Endothelial cell (in vitro differentiated cells): Measurements from ENCODE around the gene ZC3H6. TPM values are rescaled to one million over a fixed set of nuclear protein-coding genes. Genes with fewer than 3 reads are reported as not detected.
"Not testable (repeated sequence)": the region's sequence is repeated elsewhere in the genome, so short reads cannot be mapped to it uniquely, and the experiment has no call there.

ENCODE experiments used
- DNase-seq: peaks from one replicate; pipeline ENCODE4 v3.0.0; 2021; ENCODE audit warnings: low spot score
- H3K27ac Mint-ChIP-seq: one replicate; pipeline ENCODE4 v1.8.0; 2021; ENCODE audit warnings: mixed read lengths, inconsistent platforms; ENCODE audit not compliant: unreplicated experiment
- H3K27me3 Mint-ChIP-seq: one replicate; pipeline ENCODE4 v1.8.0; 2021; ENCODE audit warnings: mild to moderate bottlenecking, moderate library complexity, mixed read lengths, inconsistent platforms; ENCODE audit not compliant: unreplicated experiment
- H3K36me3 Mint-ChIP-seq: one replicate; pipeline ENCODE4 v1.8.0; 2021; ENCODE audit warnings: mild to moderate bottlenecking, low read depth, mixed read lengths, inconsistent platforms; ENCODE audit not compliant: unreplicated experiment
- H3K4me1 Mint-ChIP-seq: one replicate; pipeline ENCODE4 v1.8.0; 2021; ENCODE audit warnings: mild to moderate bottlenecking, mixed read lengths, inconsistent platforms; ENCODE audit not compliant: unreplicated experiment
- H3K4me3 Mint-ChIP-seq: one replicate; pipeline ENCODE4 v1.8.0; 2021; ENCODE audit warnings: mild to moderate bottlenecking, mixed read lengths, inconsistent platforms; ENCODE audit not compliant: unreplicated experiment
- H3K9me3 Mint-ChIP-seq: one replicate; pipeline ENCODE4 v1.8.0; 2021; ENCODE audit warnings: mixed read lengths, inconsistent platforms; ENCODE audit not compliant: unreplicated experiment
- total RNA-seq: library from RNA; stranded (reverse); fragmentation: NEBNext Ultra II Directional; extraction: Animal tissue kit (Norgen Biotek cat#: 25700); gene quantifications from one replicate; pipeline ENCODE4 v1.2.1, GENCODE V29; 2021; ENCODE audit not compliant: unreplicated experiment
- TF ChIP-seq, protein P1 (sequence below): fragments of 200-600 bp; sonication (generic); IDR thresholded peaks from one replicate; pipeline ENCODE4 v1.5.0; 2021; ENCODE audit warnings: antibody characterized with exemption; ENCODE audit not compliant: unreplicated experiment

The ZC3H6 gene
- total RNA-seq, 1 donor from 2014 or later, result 6.8 TPM

DNA sequence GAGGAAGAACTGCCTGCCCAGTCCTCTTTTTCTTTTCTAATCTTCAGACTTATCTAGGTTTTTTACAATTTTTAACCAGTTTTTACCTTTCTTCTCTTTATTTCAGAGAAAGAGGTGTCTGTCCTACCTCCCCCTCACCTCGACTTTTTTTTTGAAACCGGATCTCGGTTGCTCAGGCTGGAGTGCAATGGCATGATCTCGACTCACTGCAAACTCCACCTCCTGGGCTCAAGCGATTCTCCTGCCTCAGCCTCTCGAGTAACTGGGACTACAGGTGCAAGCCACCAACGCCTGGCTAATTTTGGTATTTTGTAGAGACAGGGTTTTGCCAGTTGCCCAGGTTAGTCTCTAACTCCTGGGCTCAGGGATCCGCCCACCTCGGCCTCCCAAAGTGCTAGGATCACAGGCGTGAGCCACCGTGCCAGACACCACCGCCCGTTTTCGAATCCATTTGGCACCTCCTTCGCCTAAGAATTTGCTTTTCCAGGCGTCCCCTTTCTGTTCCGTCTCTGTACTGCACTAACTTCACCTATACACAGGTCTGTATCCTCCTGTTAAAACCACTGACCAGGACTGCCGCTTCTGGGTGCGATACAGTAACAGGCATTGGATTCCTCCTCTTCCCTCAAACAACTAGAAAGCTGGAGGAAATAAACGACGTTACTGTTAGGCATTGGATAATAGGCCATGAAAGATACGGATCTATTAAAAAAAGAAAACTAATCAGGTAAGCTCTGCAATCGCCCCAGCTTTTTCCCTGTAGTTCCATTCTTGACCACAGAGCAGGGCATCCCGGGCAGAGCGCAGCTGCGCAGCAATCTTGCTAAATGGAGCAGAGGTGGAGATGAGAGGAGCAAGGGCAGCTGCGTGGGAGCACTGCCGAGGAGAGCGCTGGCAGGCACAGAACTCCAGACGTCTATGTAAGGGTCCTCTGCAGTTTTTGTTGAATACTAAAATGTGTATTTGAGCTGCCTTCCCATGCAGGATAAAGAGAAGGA is 69.9 kb downstream of the ZC3H6 start:
- H3K27me3 Mint-ChIP-seq, result no peaks in the 10 kb centered on the region
- H3K36me3 Mint-ChIP-seq, result peaks cover 3% of the 10 kb centered on the region
- no peaks in the 10 kb centered on the region for H3K9me3 Mint-ChIP-seq
- no peak overlapping the region for H3K4me3 Mint-ChIP-seq
- no peak overlapping the region for H3K27ac Mint-ChIP-seq
- TF ChIP-seq, protein P1, sequence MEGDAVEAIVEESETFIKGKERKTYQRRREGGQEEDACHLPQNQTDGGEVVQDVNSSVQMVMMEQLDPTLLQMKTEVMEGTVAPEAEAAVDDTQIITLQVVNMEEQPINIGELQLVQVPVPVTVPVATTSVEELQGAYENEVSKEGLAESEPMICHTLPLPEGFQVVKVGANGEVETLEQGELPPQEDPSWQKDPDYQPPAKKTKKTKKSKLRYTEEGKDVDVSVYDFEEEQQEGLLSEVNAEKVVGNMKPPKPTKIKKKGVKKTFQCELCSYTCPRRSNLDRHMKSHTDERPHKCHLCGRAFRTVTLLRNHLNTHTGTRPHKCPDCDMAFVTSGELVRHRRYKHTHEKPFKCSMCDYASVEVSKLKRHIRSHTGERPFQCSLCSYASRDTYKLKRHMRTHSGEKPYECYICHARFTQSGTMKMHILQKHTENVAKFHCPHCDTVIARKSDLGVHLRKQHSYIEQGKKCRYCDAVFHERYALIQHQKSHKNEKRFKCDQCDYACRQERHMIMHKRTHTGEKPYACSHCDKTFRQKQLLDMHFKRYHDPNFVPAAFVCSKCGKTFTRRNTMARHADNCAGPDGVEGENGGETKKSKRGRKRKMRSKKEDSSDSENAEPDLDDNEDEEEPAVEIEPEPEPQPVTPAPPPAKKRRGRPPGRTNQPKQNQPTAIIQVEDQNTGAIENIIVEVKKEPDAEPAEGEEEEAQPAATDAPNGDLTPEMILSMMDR, result no peak
- no peaks in the 10 kb centered on the region for H3K4me1 Mint-ChIP-seq
- no peak for DNase-seq

DNA sequence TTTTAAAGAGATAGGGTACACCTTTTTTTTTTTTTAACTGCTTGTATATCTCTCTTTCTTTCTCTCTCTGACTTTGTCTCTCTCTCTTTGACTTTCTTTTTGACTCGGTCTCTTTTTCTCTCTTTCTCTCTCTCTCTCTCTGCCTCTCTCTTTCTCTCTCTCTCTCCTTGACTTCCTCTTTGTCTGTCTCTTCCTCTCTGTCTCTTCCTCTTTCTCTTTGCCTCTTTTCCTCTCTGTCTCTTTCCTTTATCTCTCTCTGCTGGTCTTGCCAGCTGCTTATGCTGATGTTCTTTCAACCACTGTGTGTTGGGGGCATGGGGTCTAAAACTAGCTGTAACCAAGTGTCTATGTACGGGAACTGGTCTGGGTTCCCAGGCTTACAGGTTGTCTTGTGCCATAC is 76.9 kb downstream of the ZC3H6 start:
- H3K4me1 Mint-ChIP-seq, H3K9me3 Mint-ChIP-seq, DNase-seq, H3K36me3 Mint-ChIP-seq, H3K27me3 Mint-ChIP-seq, H3K4me3 Mint-ChIP-seq: not testable (repeated sequence)
- peak overlapping the region; percentile 59 for H3K27ac Mint-ChIP-seq

DNA sequence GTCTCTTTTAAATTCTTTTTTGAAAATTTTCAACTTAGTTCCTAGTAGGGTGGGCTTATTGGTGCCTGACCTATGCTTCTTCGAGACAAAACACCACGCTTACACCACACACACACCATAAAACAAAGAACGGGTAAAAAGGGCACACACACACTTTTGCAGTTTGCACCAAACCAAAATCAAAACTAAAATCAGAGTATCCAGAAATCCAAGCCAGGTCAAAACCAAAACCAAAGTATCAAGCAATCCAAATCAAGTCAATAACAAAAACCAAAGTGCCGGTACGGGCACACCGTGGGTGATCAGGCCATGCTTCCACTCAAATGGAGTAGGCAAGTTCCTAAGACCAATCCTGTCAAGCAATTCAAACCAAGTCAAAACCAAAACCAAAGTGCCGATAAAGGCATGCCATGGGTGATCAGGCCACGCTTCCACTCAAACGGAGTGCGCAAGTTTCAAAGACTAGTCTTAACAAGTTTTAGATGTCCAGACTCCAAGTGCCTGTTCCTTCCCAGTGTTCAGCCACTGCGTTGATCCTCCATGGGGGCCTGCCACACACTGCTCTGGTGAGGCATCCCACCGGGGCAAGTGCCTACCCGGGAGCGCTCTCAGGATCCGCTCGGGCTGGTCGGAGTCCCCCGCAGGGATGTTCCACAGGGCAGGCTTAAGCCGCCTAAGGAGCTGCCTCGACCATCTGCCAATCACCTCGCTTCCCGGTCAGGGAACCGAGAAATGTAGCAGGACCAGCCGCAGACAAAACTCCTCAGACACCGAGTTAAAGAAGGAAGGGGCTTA is 77.6 kb downstream of the ZC3H6 start:
- H3K27ac Mint-ChIP-seq, DNase-seq, H3K4me1 Mint-ChIP-seq, H3K27me3 Mint-ChIP-seq, H3K36me3 Mint-ChIP-seq, H3K9me3 Mint-ChIP-seq, H3K4me3 Mint-ChIP-seq: not testable (repeated sequence)

DNA sequence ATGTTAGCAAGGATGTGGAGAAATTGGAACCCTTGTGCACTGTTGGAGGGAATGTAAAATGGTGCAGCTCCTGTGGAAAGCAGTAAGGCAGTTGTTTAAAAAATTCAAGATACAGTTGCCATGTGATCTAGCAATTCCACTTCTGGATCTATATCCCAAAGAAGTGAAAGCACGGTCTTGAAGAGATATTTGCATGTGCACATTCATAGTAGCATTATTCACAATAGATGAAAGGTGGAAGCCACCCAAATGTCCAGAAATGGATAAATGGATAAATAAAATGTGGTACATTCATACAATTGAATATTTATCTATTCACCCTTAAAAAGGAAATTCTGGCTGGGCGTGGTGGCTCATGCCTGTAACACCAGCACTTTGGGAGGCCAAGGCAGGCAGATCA is 78.9 kb downstream of the ZC3H6 start:
- not testable (repeated sequence) for H3K27ac Mint-ChIP-seq, H3K27me3 Mint-ChIP-seq, H3K4me1 Mint-ChIP-seq, DNase-seq, H3K4me3 Mint-ChIP-seq, H3K36me3 Mint-ChIP-seq, H3K9me3 Mint-ChIP-seq

DNA sequence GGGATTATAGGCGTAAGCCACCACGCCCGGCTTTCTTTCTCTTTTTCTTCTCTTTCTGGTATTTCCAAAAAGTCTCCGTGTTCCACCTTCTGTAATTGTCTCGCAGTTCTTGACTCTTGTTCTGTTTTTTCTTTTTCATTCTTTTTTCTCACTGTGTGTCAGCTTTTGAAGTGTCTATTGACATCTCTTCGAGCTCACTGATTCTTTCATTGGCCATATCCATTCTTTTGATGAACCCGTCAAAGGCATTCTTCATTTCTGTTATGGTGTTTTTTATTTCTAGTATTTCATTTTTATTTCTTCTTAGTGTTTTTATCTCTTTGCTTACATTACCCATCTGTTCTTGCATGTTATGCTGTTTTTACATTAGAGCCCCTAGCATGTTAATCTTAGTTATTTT is 84.7 kb downstream of the ZC3H6 start:
- H3K9me3 Mint-ChIP-seq, H3K27me3 Mint-ChIP-seq, H3K4me3 Mint-ChIP-seq, H3K4me1 Mint-ChIP-seq, DNase-seq, H3K27ac Mint-ChIP-seq, H3K36me3 Mint-ChIP-seq: not testable (repeated sequence)

Other genes with a start within 250 kb of the ZC3H6 start
- 22.6 TPM for gene TMEM87B, start 220.3 kb upstream of the ZC3H6 start, total RNA-seq
- gene FBLN7, start 137.2 kb upstream of the ZC3H6 start, total RNA-seq, result 0.36 TPM
- 6.1 TPM for gene ZC3H8, start 20.6 kb upstream of the ZC3H6 start, total RNA-seq
- 11.8 TPM for gene RGPD8, start 158.0 kb downstream of the ZC3H6 start, total RNA-seq
- 89.9 TPM for gene TTL, start 206.6 kb downstream of the ZC3H6 start, total RNA-seq